Activated CD4-positive, alpha-beta T cell treated with anti-CD3 and anti-CD28 coated beads, Interleukin-2, amount 10 ng/mL, durations not matched to agents 7 days and 5 days (primary cell): ENCODE measurements around the gene SLC25A42. TPM values are rescaled to one million over a fixed set of nuclear protein-coding genes. Genes with fewer than 3 reads are reported as not detected.
"Not testable (repeated sequence)": the region's sequence is repeated elsewhere in the genome, so short reads cannot be mapped to it uniquely, and the experiment has no call there.

Source experiments
- CTCF ChIA-PET: fragments of 350-600 bp; sonication (Branson Sonifier 250); formaldehyde crosslinking; loops from one replicate; lab custom pipeline; 2021; ENCODE audit warnings: antibody characterized with exemption; lab: Charles Lee
- POLR2A ChIA-PET: fragments of 350-600 bp; sonication (Branson Sonifier 250); formaldehyde crosslinking; loops from one replicate; lab custom pipeline; 2021; ENCODE audit warnings: antibody characterized with exemption; lab: Charles Lee
- DNase-seq: peaks from one replicate; pipeline ENCODE4 v3.0.0-alpha.2; 2020
- H3K27ac Mint-ChIP-seq: one replicate; pipeline ENCODE4 v1.8.0; 2021; ENCODE audit warnings: mild to moderate bottlenecking, moderate library complexity, mixed read lengths
- H3K27me3 Mint-ChIP-seq: one replicate; pipeline ENCODE4 v1.8.0; 2021; ENCODE audit warnings: mixed read lengths
- H3K36me3 Mint-ChIP-seq: one replicate; pipeline ENCODE4 v1.8.0; 2021; ENCODE audit warnings: low read depth, mixed read lengths
- H3K4me1 Mint-ChIP-seq: one replicate; pipeline ENCODE4 v1.8.0; 2021; ENCODE audit warnings: mixed read lengths
- H3K4me3 Mint-ChIP-seq: one replicate; pipeline ENCODE4 v1.8.0; 2021; ENCODE audit warnings: mild to moderate bottlenecking, moderate library complexity, mixed read lengths
- H3K9me3 Mint-ChIP-seq: one replicate; pipeline ENCODE4 v1.8.0; 2021; ENCODE audit warnings: mixed read lengths
- total RNA-seq, 2 experiments: library from RNA; stranded (reverse); gene quantifications; one replicate each; pipeline ENCODE4 v1.2.3, GENCODE V29; 2021

SLC25A42 gene
- total RNA-seq, 2 experiments from 2014 or later = 20.6 to 22.2 TPM

- peaks cover 30% of the 10 kb centered on the region for H3K4me1 Mint-ChIP-seq
- H3K27ac Mint-ChIP-seq = peak overlapping the region; percentile 68
- no peaks in the 10 kb centered on the region for H3K27me3 Mint-ChIP-seq
- H3K36me3 Mint-ChIP-seq = no peaks in the 10 kb centered on the region
- POLR2A ChIA-PET = interaction anchor here (0.6 kb wide), 1 partner anchor 137 kb away, joined by 4 read pairs; no protein-coding TSS in a partner anchor
- no peak for DNase-seq
- no peaks in the 10 kb centered on the region for H3K9me3 Mint-ChIP-seq
- H3K4me3 Mint-ChIP-seq = no peak overlapping the region
- CTCF ChIA-PET = interaction anchor here (0.7 kb wide), 1 partner anchor 489 kb away, joined by 3 read pairs; no protein-coding TSS in a partner anchor
These were observed 76.1 kb downstream of the SLC25A42 start for GRCh38 chr19:19139876-19140229.

- H3K27ac Mint-ChIP-seq = no peak overlapping the region
- peaks cover 26% of the 10 kb centered on the region for H3K4me1 Mint-ChIP-seq
- no peaks in the 10 kb centered on the region for H3K27me3 Mint-ChIP-seq
- ChIA-PET POLR2A (interaction anchor here (0.6 kb wide), 1 partner anchor 138 kb away, joined by 4 read pairs; no protein-coding TSS in a partner anchor), CTCF (interaction anchor here (0.8 to 1.1 kb wide), 2 partner anchors 17 to 73 kb away, joined by 3 to 4 read pairs; no protein-coding TSS in a partner anchor)
- DNase-seq = no peak
- no peak overlapping the region for H3K4me3 Mint-ChIP-seq
- no peaks in the 10 kb centered on the region for H3K9me3 Mint-ChIP-seq
- no peaks in the 10 kb centered on the region for H3K36me3 Mint-ChIP-seq
These were observed 76.7 kb downstream of the SLC25A42 start for GRCh38 chr19:19140476-19140875.

- no peak overlapping the region for H3K4me3 Mint-ChIP-seq
- H3K27me3 Mint-ChIP-seq = no peaks in the 10 kb centered on the region
- H3K9me3 Mint-ChIP-seq = no peaks in the 10 kb centered on the region
- ChIA-PET POLR2A (no interaction called here), CTCF (no interaction called here)
- peaks cover 21% of the 10 kb centered on the region for H3K4me1 Mint-ChIP-seq
- no peak overlapping the region for H3K27ac Mint-ChIP-seq
- no peak for DNase-seq
- H3K36me3 Mint-ChIP-seq = no peaks in the 10 kb centered on the region
These were observed 78.6 kb downstream of the SLC25A42 start for GRCh38 chr19:19142347-19142746.

- Mint-ChIP-seq H3K9me3 (no peaks in the 10 kb centered on the region), H3K36me3 (no peaks in the 10 kb centered on the region), H3K27me3 (no peaks in the 10 kb centered on the region), H3K27ac (no peak overlapping the region), H3K4me1 (no peaks in the 10 kb centered on the region), H3K4me3 (no peak overlapping the region)
- DNase-seq = no peak
- ChIA-PET CTCF (interaction anchor here (1.0 to 2.9 kb wide), 3 partner anchors 11 to 345 kb away, joined by 4 to 11 read pairs (median 6); no protein-coding TSS in a partner anchor), POLR2A (no interaction called here)
These were observed 81.5 kb downstream of the SLC25A42 start for GRCh38 chr19:19145281-19145680.

- Mint-ChIP-seq H3K9me3 (no peaks in the 10 kb centered on the region), H3K36me3 (no peaks in the 10 kb centered on the region), H3K27ac (no peak overlapping the region), H3K4me3 (no peak overlapping the region), H3K27me3 (no peaks in the 10 kb centered on the region), H3K4me1 (no peaks in the 10 kb centered on the region)
- peak; percentile 88 for DNase-seq
- POLR2A ChIA-PET = no interaction called here
- CTCF ChIA-PET = interaction anchor here (1.0 to 2.9 kb wide), 3 partner anchors 10 to 345 kb away, joined by 4 to 11 read pairs (median 6); no protein-coding TSS in a partner anchor
These were observed 82.2 kb downstream of the SLC25A42 start for GRCh38 chr19:19145684-19146608.

GRCh38 chr19:19146865-19147264, 83.1 kb downstream of the SLC25A42 start:
- H3K27ac Mint-ChIP-seq = no peak overlapping the region
- H3K4me1 Mint-ChIP-seq = no peaks in the 10 kb centered on the region
- H3K9me3 Mint-ChIP-seq = no peaks in the 10 kb centered on the region
- H3K36me3 Mint-ChIP-seq = no peaks in the 10 kb centered on the region
- no peak overlapping the region for H3K4me3 Mint-ChIP-seq
- no peaks in the 10 kb centered on the region for H3K27me3 Mint-ChIP-seq
- ChIA-PET POLR2A (no interaction called here), CTCF (interaction anchor here (2.1 to 2.9 kb wide), 2 partner anchors 10 to 28 kb away, joined by 9 to 11 read pairs; no protein-coding TSS in a partner anchor)
- no peak for DNase-seq

GRCh38 chr19:19147344-19147743, 83.5 kb downstream of the SLC25A42 start:
- H3K27ac Mint-ChIP-seq = no peak overlapping the region
- POLR2A ChIA-PET = no interaction called here
- CTCF ChIA-PET = interaction anchor here (2.1 to 2.9 kb wide), 2 partner anchors 9 to 27 kb away, joined by 9 to 11 read pairs; no protein-coding TSS in a partner anchor
- no peaks in the 10 kb centered on the region for H3K9me3 Mint-ChIP-seq
- H3K27me3 Mint-ChIP-seq = no peaks in the 10 kb centered on the region
- no peaks in the 10 kb centered on the region for H3K36me3 Mint-ChIP-seq
- no peak overlapping the region for H3K4me3 Mint-ChIP-seq
- DNase-seq = no peak
- H3K4me1 Mint-ChIP-seq = no peaks in the 10 kb centered on the region

GRCh38 chr19:19148504-19148903, 84.7 kb downstream of the SLC25A42 start:
- H3K27ac Mint-ChIP-seq, DNase-seq, POLR2A ChIA-PET, H3K27me3 Mint-ChIP-seq, H3K9me3 Mint-ChIP-seq, H3K36me3 Mint-ChIP-seq, H3K4me1 Mint-ChIP-seq, H3K4me3 Mint-ChIP-seq: not testable (repeated sequence)
- CTCF ChIA-PET = interaction anchor here (1.1 to 2.9 kb wide), 4 partner anchors 8 to 33 kb away, joined by 3 to 11 read pairs (median 6); no protein-coding TSS in a partner anchor

- no peak for DNase-seq
- no peak overlapping the region for H3K4me3 Mint-ChIP-seq
- peak overlapping the region; percentile 20 for H3K27ac Mint-ChIP-seq
- POLR2A ChIA-PET = interaction anchor here (0.6 kb wide), 1 partner anchor 8 kb away, joined by 4 read pairs; no protein-coding TSS in a partner anchor
- H3K9me3 Mint-ChIP-seq = no peaks in the 10 kb centered on the region
- H3K4me1 Mint-ChIP-seq = no peaks in the 10 kb centered on the region
- H3K27me3 Mint-ChIP-seq = no peaks in the 10 kb centered on the region
- no peaks in the 10 kb centered on the region for H3K36me3 Mint-ChIP-seq
- CTCF ChIA-PET = interaction anchor here (1.6 kb wide), 1 partner anchor 34 kb away, joined by 4 read pairs; no protein-coding TSS in a partner anchor
These were observed 85.6 kb downstream of the SLC25A42 start for GRCh38 chr19:19149435-19149834.

- H3K36me3 Mint-ChIP-seq = peaks cover 4% of the 10 kb centered on the region
- H3K9me3 Mint-ChIP-seq = no peaks in the 10 kb centered on the region
- POLR2A ChIA-PET = no interaction called here
- no peak overlapping the region for H3K27ac Mint-ChIP-seq
- CTCF ChIA-PET = no interaction called here
- H3K4me1 Mint-ChIP-seq = no peaks in the 10 kb centered on the region
- no peaks in the 10 kb centered on the region for H3K27me3 Mint-ChIP-seq
- H3K4me3 Mint-ChIP-seq = no peak overlapping the region
- DNase-seq = no peak
These were observed 87.6 kb downstream of the SLC25A42 start for GRCh38 chr19:19151418-19151817.

GRCh38 chr19:19152668-19153384, 89.0 kb downstream of the SLC25A42 start:
- H3K4me1 Mint-ChIP-seq = no peaks in the 10 kb centered on the region
- POLR2A ChIA-PET = no interaction called here
- H3K27ac Mint-ChIP-seq = no peak overlapping the region
- no peaks in the 10 kb centered on the region for H3K27me3 Mint-ChIP-seq
- no peaks in the 10 kb centered on the region for H3K9me3 Mint-ChIP-seq
- H3K4me3 Mint-ChIP-seq = no peak overlapping the region
- CTCF ChIA-PET = interaction anchor here (1.3 kb wide), 1 partner anchor 22 kb away, joined by 6 read pairs; no protein-coding TSS in a partner anchor
- peaks cover 4% of the 10 kb centered on the region for H3K36me3 Mint-ChIP-seq
- DNase-seq = no peak

- no peaks in the 10 kb centered on the region for H3K9me3 Mint-ChIP-seq
- DNase-seq = no peak
- ChIA-PET CTCF (interaction anchor here (3.0 kb wide), 1 partner anchor 8 kb away, joined by 11 read pairs; no protein-coding TSS in a partner anchor), POLR2A (no interaction called here)
- H3K4me1 Mint-ChIP-seq = no peaks in the 10 kb centered on the region
- H3K4me3 Mint-ChIP-seq = no peak overlapping the region
- H3K27me3 Mint-ChIP-seq = no peaks in the 10 kb centered on the region
- H3K27ac Mint-ChIP-seq = no peak overlapping the region
- peaks cover 4% of the 10 kb centered on the region for H3K36me3 Mint-ChIP-seq
These were observed 91.1 kb downstream of the SLC25A42 start for GRCh38 chr19:19154768-19155494.
